ENCODE results near the gene PDLIM5.
A peak's percentile ranks its signal among the peaks of the same experiment; 100 is the strongest.

Gene PDLIM5

GRCh38 chr4:94559351-94559806 lies 107.6 kb downstream of the PDLIM5 start:
- DNase-seq (ENCODE audit: low spot score) = no peak

DNA sequence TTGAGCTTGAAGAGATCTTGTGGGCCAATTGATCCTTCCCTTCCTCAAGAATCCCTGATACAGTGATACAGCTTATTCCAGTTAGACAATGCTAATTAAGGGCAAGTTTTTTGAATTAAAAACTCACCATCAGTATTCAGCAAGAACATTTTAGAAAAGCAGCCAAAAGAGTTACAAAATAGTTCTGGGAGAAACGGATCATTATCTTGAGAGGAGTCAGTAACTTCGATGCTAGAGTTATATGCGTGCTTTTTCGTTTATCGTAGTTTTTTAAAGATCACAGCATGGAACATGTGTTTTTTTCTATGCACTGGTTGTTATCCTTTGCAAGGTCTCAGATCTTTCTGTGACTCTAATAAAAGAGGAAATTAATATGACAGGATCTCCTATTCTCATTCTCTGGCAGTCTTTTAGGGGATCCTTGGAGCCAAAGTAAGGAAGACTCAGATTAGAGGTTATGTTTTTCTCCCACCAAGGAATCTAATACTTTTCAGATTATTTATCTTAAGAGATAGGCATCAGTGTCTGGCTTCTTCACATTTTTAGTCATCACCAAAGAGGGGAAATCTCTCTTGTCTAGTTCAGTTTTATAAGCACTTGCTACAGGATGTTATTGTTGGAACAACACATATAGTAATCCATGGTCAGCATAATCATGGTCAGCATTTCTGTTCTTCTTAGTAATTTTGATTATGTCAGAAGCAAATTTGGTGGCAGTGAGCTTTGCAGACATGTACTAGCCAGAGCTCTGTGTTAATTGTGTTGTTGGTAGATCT lies 109.7 kb downstream of the PDLIM5 start:
- DNase-seq (ENCODE audit: low spot score) = no peak

DNA sequence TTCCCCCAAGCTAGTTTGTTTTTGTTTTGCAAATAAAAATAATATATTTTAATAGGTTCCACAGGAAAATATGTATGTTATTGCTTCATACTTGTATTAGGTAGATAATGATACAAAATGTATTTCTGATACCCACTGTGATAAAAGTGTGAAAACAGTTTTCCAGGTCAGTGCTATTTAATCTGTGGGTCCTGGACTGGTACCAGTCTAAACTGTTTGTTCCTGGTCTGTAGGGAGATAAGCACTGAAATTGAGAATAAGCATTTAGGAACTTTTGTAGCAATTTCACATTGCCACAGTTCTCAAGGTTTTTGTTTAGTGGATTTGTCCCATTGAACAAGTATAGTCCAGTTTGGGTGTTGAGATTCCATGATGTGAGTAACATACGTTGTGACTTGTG lies 110.5 kb downstream of the PDLIM5 start:
- DNase-seq (ENCODE audit: low spot score) = no peak

GRCh38 chr4:94564252-94564651 lies 112.5 kb downstream of the PDLIM5 start:
- no peak for DNase-seq (ENCODE audit: low spot score)

DNA sequence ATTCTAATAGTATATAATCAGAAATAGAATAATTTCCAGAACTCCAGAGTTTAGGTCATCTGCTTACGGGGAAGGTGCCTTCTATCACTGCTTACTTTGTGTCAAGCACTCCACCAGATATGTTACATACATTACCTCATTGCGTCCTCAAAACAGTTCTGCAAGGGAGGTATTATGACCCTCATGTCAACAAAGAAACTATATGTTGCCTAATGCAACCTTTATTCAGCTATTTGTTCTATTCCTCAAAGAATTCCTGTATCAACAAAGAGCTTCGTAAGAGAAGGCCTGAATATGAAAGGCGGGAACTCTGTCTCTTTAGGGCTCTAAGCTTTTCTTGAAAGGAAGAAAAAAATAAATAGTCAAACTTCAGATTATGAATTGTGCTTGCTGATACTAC lies 114.7 kb downstream of the PDLIM5 start:
- no peak for DNase-seq (ENCODE audit: low spot score)

GRCh38 chr4:94567811-94568210 lies 116.1 kb downstream of the PDLIM5 start:
- no peak for DNase-seq (ENCODE audit: low spot score)

DNA sequence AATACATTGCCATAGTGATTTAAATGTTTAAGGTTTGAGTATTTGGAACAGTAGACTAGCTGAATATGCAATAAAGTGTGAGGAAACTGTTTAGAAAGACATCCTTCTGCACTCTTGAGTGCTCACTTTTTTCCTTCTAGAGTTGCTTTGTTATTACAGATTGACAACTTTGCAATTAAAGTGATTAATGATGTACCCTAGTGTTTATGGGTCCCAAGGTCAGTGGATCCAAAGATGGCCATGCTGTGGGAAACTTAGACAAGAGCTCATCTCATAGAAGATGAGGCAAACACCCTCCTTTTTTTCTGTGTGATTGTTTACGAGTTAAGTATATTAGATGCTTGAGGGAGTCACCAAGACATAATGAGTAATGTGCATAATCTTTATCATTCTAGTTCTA lies 118.8 kb downstream of the PDLIM5 start:
- no peak for DNase-seq (ENCODE audit: low spot score)

- no peak for DNase-seq (ENCODE audit: low spot score)
Observed at GRCh38 chr4:94571298-94571697, 119.6 kb downstream of the PDLIM5 start.

GRCh38 chr4:94571715-94572114 lies 120.0 kb downstream of the PDLIM5 start:
- DNase-seq (ENCODE audit: low spot score) = no peak

DNA sequence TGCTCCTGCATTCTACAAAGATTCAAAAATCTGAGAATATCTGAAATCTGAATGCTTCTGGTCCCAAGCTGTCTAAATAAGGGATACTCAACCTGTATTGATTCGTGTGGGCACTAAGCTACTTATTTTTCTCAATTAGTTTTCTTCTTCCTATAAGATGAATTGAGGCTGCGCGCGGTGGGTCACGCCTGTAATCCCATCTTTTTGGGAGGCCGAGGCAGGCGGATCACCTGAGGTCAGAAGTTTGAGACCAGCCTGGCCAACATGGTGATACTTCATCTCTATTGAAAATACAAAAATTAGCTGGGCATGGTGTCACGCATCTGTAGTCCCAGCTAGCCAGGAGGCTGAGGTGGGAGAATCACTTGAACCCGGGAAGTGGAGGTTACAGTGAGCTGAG lies 122.3 kb downstream of the PDLIM5 start:
- no peak for DNase-seq (ENCODE audit: low spot score)

GRCh38 chr4:94574616-94575015 lies 122.9 kb downstream of the PDLIM5 start:
- no peak for DNase-seq (ENCODE audit: low spot score)

GRCh38 chr4:94575652-94576051 lies 123.9 kb downstream of the PDLIM5 start:
- no peak for DNase-seq (ENCODE audit: low spot score)

DNA sequence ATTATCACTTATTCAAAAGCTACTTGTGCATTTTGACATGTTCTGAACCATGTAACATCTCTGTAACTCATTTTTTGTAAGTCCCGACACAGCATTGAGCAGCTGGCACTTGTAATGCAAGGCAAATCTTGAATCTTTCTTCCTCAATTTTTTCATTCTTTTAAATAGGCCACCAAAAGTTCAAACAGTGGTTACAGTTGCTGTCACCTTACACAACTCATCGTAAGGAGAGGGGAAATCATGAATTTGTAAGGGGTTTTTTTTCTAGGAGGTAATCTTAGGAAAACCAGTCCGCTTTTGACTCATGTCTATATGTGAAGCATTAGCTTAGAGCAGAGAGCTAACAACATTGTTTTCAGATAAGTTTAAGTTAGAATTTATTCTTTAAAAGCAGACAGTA lies 124.5 kb downstream of the PDLIM5 start:
- DNase-seq (ENCODE audit: low spot score) = no peak

- peak; percentile 76 for DNase-seq (ENCODE audit: low spot score)
Observed at GRCh38 chr4:94577136-94577535, 125.4 kb downstream of the PDLIM5 start.

GRCh38 chr4:94578195-94578594 lies 126.5 kb downstream of the PDLIM5 start:
- no peak for DNase-seq (ENCODE audit: low spot score)

- no peak for DNase-seq (ENCODE audit: low spot score)
Observed at GRCh38 chr4:94581766-94582165, 130.0 kb downstream of the PDLIM5 start.

DNA sequence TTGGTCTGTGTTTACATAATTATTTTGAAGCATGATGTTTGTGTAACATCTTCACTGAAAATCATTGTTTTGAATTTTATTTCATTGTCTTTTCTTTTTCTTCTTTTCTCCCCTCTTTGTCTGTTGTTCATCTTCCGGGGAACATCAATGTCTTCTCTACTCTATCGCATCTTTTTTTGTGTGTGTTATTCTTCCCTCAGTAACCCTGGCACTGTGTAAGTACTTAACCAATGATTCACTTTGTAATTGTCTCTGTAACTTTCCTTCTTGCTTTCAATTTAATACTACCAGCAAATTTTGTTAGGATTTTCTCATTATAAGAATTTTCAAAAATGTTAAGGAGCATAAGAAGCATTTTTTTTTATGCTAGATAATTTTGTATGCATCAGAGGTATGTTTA lies 130.8 kb downstream of the PDLIM5 start:
- DNase-seq (ENCODE audit: low spot score) = no peak

- DNase-seq (ENCODE audit: low spot score) = no peak
Observed at GRCh38 chr4:94583914-94584641, 132.3 kb downstream of the PDLIM5 start.

DNA sequence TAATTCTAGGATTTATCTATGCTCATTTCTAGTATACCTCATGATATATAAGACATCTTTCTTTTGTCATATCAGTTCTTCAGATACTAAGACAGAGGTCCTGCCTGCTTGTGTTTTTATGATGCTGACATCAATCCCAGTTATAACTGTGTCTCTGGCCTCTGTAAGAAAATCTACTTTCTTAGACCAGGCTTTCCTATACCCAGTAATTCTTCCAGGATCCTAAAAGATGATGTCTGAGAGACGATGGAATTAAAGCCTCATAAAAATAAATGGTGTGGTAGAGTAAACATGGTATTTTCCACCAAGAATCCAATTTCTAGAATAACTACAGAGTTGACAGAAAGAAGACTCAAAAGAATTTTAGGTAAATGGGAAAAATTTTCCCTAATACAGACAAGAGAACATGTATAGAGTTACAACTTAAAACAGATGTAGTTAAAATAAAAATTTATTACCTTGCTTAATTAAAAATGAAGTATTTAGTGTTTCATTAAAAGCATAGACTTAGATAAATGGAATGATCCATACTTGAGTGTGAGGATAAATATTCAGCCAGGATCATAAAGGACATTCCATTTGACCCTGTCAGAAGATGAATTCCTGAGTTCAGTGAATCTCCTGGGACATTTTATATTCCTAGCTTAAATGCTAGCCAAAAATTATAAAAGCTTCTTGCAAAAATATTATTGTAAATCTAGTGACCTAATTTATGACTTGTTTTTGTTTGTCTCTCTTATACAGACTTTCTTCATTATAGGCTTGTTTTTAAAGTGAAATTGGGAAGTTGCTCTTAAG lies 137.4 kb downstream of the PDLIM5 start:
- DNase-seq (ENCODE audit: low spot score) = no peak

DNA sequence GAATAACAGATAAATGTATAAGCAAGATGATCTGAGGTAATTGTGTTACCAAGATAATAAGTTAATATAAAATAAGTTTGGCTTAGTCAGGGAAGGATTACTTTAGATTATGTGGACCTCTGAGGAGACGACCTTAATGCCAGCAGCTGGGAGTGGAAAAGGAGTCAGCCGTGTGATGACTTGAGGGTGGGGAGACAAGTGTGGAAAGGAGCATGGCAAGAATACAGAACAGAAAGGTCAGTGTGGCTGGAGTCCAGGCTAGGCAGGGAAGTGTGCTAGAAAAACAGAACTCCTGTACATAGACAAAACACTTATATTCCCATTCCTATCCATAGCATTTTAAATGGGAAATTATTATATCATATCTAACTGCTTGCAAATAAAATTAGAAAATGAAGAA lies 138.8 kb downstream of the PDLIM5 start:
- no peak for DNase-seq (ENCODE audit: low spot score)

GRCh38 chr4:94591289-94591688 lies 139.5 kb downstream of the PDLIM5 start:
- no peak for DNase-seq (ENCODE audit: low spot score)

DNA sequence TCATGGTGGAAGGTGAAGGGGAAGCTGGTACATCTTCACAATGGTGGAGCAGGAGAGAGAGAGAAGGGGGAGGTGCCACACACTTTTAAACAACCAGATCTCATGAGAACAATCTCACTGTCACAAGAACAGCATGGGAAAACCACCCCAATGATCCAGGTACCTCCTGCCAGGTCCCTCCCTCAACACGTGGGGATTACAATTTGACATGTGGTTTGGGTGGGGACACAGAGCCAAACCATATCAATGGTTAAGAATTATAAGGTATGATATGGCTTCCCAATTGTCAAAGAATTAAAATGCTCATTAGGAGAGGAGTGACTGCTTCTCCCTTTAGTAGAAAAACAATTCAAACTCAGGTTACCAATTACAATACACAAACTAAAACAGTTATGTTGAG lies 143.3 kb downstream of the PDLIM5 start:
- no peak for DNase-seq (ENCODE audit: low spot score)
